ENCODE results near the gene FAT2.
"Not testable (repeated sequence)": the region's sequence is repeated elsewhere in the genome, so short reads cannot be mapped to it uniquely, and the experiment has no call there.

The FAT2 gene

GRCh38 chr5:151580858-151581257 lies 10.3 kb downstream of the FAT2 start:
- DNase-seq (ENCODE audit: low spot score): no peak

DNA sequence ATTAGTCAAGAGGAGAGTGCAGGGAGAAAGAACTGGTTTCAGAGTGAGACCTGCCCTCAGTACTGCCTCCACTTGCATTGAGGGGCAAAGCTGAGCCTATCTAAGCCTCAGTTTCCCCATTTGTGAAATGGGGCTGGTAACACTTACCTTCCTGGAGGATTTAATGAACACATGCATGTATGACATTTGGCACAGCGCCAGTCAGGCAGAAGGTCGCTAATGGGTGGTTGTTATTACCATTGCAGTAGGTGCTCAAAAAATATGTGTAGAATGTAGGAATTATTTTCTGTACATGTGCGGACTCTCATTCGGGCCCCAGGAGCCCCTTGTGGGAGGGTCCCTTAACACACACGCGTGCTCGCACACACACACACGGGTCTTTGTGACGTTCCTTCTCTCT lies 10.9 kb downstream of the FAT2 start:
- no peak for DNase-seq (ENCODE audit: low spot score)

GRCh38 chr5:151579146-151579545 lies 12.0 kb downstream of the FAT2 start:
- not testable (repeated sequence) for DNase-seq (ENCODE audit: low spot score)

- no peak for DNase-seq (ENCODE audit: low spot score)
Observed at GRCh38 chr5:151578326-151579025, 12.7 kb downstream of the FAT2 start.

- no peak for DNase-seq (ENCODE audit: low spot score)
Observed at GRCh38 chr5:151577566-151577965, 13.6 kb downstream of the FAT2 start.

- no peak for DNase-seq (ENCODE audit: low spot score)
Observed at GRCh38 chr5:151574444-151574996, 16.6 kb downstream of the FAT2 start.

GRCh38 chr5:151572657-151573368 lies 18.3 kb downstream of the FAT2 start:
- DNase-seq (ENCODE audit: low spot score): no peak

DNA sequence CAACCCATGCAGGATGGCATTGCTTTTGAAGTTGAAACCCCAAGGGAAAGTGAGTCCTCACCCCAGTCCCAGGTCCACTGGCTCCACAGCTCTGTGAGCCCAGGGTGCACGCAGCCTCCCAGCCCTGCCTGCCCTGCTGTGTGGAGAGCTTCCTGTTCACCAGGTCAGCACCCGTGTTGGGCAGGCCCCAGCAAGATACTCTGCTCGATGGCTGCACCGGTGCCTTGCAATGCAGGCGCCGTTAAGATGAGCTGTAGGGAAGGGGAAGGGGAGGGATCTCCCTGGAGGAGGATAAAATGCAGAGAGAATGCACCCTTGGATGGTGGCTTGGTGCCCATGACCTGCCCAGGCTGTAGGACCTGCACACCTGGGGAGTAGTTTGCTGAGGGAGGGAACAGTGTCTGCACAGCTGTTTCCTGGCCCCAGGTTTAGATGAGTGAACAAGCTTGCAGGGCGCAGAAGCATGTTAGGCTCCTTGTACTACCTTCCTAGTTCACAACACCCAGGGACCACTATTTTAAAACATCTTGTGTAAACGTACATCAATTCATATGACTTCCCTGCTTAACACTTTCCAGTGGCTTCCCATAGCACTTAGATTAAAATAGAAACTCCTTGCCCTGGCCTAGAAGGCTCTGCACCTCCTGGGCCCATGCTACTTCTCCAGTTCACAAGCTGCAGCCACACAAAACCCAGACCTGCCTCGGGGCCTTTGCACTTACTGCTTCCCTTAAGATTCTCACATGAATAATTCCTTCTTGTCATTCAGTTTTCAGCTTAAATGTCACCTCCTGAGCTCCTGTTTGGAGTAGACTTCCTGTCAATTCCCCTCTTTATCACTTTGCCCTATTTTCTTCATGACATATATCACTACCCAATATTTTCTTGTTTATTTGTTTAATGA lies 19.6 kb downstream of the FAT2 start:
- no peak for DNase-seq (ENCODE audit: low spot score)

DNA sequence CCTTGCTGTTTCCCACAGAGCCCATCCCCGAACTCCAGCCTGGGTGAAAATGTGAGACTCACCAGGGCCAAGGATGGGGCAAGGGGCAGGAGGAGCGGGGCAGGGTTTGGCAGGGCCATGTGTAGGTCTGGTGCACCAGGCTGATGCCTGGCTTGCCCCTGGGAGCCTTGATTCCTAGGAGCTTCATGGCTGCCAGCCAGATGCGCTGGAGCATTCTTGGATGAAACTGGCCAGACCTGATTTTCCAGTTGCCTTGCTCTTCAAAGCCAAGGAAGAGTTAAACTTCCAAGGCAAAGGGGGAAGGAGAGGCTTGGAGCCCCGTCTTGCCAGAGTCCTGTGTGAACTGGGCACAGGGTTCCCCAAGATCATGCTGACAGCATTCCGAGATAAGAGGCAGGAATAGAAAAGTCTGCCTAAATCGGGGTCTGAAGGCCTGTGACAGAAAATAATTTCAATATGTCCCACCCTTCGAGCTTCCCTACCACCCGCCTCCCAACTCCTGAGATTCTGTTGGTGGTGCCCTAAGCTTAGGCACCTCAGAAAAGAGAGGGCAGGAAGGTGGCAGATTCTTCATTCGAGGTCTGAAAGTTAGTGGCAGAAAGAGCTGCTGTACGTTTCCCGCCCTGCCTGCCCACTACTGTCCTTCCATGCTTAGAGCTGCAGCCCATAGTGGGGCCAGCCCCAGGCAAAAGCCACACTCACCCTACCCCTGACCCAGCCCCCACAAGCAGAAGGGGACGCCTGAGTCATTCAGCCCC lies 20.4 kb downstream of the FAT2 start:
- DNase-seq (ENCODE audit: low spot score): no peak

DNA sequence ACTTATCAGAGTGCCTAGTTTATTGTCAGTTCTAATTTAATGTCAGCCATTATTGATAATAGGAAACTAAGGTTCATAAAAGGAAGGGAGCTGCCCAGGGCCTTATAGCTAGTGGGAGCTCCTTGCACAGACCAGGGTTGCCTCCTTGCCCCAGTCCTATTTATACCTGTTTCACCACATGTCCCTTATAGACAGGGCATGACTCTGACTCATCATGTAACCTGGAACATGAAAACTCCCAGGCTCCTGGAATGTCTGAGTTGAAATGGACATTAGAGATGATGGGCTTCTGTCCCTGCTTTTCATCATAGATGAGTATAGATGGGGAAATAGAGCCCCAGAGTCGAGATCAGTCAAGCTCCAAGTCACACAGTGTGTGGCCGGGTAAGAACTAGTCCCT lies 21.1 kb downstream of the FAT2 start:
- DNase-seq (ENCODE audit: low spot score): no peak

- DNase-seq (ENCODE audit: low spot score): peak; percentile 3
Observed at GRCh38 chr5:151569132-151570046, 21.7 kb downstream of the FAT2 start.

GRCh38 chr5:151568036-151568435 lies 23.1 kb downstream of the FAT2 start:
- no peak for DNase-seq (ENCODE audit: low spot score)

GRCh38 chr5:151565971-151566370 lies 25.2 kb downstream of the FAT2 start:
- no peak for DNase-seq (ENCODE audit: low spot score)

GRCh38 chr5:151562019-151562707 lies 29.0 kb downstream of the FAT2 start:
- no peak for DNase-seq (ENCODE audit: low spot score)

DNA sequence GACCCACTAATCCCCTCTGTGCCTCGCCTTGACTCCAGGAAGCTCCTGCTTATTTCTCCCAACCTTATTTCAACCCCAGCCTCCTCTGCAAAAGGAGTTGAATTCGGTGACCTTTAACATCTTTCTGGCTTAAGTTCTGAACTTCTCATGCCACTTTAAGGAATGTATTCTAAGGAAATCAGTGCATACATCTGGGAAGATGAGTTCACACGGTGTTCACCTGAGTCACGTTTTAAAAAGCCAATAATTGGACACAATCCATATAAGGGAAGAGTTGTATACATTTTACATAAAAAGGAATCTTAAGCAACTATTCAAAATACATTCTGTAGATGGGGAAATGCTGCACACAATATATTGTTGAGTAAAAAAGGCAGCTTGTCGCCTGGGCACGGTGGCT lies 33.2 kb downstream of the FAT2 start:
- DNase-seq (ENCODE audit: low spot score): no peak

GRCh38 chr5:151557466-151557865 lies 33.7 kb downstream of the FAT2 start:
- DNase-seq (ENCODE audit: low spot score): no peak

DNA sequence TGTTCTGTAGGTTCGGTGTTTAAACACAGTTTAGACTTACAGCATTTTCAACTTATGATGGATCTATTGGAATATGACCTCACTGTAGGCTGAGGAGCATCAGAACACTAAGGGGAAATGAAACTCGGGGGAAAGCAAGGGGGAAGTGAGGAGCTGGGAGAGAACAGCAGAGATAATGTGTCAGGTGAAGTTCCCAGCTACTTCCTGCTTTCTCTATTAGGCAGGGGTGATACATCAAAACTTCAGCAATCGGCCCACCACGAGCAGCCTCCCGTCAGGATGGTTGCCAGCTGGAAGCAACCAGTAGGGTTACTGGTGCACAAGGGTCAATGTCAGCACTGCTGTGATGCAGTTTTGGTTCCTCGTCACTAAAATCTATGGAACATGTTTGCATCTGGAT lies 34.3 kb downstream of the FAT2 start:
- no peak for DNase-seq (ENCODE audit: low spot score)

DNA sequence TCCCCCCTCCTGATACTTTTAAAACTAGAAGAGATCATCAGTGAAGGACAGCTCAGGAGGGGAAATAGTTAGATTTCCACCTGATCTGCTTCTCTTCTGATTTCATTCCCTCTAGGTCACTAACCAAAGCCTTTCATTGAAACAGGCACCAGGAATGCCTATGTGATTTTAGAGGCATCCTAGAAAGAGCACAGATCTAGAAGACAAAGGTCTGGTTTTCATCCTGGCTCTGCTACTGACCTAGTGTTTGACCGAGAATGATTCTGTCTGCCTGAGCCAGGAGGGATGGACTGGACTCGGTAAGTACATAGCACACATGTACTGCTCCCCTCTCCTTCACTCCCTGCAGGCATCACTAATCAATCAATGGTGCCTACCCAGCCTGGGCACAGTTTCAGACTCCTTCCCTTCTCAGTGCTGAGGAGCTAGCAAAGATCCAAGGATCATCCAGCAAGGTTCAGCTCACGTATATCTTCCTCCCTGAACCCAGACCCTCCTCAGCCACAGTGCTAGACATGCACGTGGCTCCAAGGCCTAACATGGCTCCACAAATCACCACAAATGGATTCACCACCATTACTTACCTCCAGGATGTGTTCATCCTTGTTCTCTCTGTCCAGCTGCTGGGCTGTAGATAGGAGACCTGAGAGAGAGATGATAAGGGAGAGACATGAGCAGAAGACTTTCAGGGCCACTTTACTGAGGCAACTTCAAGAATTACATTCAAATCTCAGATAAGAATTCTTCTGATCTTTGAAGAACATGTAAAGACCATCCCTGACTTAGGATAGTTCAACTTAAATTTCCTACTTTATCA lies 35.2 kb downstream of the FAT2 start:
- DNase-seq (ENCODE audit: low spot score): no peak

GRCh38 chr5:151553695-151554094 lies 37.4 kb downstream of the FAT2 start:
- no peak for DNase-seq (ENCODE audit: low spot score)

All from activated CD4-positive, alpha-beta T cell treated with anti-CD3 and anti-CD28 coated beads, Interleukin-2, Interleukin-4, amounts not matched to agents 100 ng/mL and 50 ng/mL, durations not matched to agents 16 hours and 8 hours (primary cell).